AG09309 (cell line): ENCODE measurements around the gene ZNF672.
"Not testable (repeated sequence)": the region's sequence is repeated elsewhere in the genome, so short reads cannot be mapped to it uniquely, and the experiment has no call there.

Experiments used
- DNase-seq: peaks from one replicate; pipeline ENCODE4 v3.0.0-alpha.2; 2010; ENCODE audit warnings: low read depth
- H3K4me3 ChIP-seq: 2 replicates; pipeline ENCODE4 v1.5.1; 2011; ENCODE audit warnings: mild to moderate bottlenecking, low read depth, low read length, moderate library complexity; ENCODE audit not compliant: control insufficient read depth
- CTCF ChIP-seq: IDR thresholded peaks from 2 replicates; pipeline ENCODE4 v1.5.1; 2011; ENCODE audit warnings: mild to moderate bottlenecking, low read depth, low read length, inconsistent platforms; ENCODE audit not compliant: insufficient read depth, control insufficient read depth; ENCODE audit errors: missing control alignments

ZNF672 gene

DNA sequence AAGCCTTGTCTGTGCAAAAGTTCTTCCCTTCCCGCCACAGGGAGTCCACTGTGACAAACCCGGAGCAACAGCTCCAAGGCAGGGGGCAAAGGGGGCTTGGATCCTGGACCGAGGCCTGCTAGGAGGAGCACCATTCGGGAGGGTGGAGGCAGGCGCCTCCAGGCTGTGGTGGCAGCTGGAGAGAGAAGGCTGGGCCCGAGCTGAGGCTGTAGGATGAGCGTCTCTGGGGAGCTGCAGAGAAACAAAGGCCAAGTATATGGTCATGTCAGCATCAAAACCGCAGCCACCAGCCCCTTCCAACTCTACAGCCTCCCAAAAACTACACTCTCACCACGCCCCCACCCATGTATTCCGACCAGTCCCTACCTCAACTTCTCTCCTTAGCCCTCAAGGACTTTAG, 12.9 kb upstream of the ZNF672 start:
- H3K4me3 ChIP-seq, result peak overlapping the region; percentile 54
- no peak for DNase-seq
- no peak for TF ChIP-seq CTCF

DNA sequence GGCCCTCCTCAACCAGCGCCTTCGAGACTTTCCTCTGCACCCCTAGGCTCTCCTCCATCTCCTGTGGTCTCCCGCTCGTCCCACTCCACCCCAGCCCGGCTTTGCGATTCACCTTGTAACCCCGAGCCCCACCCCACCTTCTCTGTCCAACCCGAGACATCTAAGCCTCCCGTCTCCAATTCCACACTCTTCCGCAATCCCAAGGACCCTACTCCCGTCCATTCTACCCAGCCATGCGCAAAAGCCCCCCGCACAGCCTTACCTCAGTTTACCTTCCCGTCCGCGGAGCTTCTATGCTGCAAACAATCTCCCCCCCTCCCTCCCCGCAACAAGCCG, 12.5 kb upstream of the ZNF672 start:
- no peak for DNase-seq
- TF ChIP-seq CTCF, result no peak
- H3K4me3 ChIP-seq, result peak overlapping the region; percentile 54

DNA sequence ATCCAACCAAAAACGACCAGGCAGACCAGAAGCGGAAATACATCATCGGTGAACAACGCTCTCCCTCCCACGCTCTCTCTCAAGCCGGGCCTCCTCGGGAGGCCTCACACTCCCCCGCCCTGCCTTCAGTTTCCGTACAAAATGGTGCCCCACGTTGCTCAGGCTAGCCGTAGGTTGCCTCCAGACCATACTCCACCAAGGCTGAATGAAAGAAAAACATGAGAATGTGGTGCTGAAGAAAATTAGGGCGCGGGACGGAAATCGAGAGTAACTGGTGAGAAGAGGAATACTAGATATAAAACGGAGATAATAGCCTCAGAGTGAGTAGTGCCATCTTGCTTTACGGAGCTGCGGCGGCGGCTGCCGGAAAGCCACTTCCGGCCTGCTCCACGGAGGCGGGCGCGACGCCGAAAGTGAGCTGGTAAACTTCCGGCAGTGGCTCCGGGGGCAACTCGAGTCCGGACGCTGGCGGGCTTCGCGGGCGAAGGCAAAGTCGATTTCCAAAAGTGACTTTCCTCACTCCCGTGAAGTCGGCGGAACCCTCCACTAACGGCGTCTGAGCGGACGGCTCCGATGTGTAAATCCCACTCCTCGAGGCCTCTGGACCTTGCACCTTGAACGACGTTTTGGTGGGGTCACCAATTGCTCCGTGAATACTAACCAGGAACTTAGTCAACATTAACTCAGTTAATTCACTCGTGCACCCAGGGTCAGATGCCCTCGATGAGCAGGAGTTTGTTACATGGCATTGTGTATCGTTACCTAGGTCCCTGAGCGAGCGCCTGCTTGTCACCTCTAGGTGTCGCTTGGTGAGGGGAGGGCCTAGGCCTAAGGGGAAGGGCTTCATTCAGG, 11.9 kb upstream of the ZNF672 start, which contains the start of gene SH3BP5L:
TSS of gene SH3BP5L (minus strand) at position 7 of the 852 bp plus-strand sequence. CDS start 980 bp downstream, outside the sequence.
- H3K4me3 ChIP-seq, result peak within 1 kb of the TSS; percentile 54
- DNase-seq, result peak; percentile 85
- TF ChIP-seq CTCF, result peak; percentile 65

DNA sequence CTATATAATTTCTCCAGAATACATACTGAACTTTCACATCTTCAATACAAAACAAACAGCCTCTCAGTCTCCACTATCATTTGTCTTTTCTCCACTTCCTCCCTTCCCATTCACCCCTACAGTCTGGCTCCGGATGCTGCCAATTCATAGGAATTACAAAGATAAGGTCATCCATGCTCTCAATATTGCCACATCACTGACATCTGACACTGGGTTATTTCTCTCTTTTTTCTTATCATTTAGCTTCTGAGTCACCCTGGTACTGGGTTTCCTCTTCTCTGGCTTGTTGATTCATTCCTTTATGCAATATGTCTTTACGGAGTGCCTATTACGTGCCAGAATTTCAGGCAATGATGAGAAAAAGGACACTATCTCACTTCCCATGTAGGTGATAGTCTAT, 9.2 kb upstream of the ZNF672 start:
- TF ChIP-seq CTCF, result no peak
- peak; percentile 61 for DNase-seq
- no peak overlapping the region for H3K4me3 ChIP-seq

DNA sequence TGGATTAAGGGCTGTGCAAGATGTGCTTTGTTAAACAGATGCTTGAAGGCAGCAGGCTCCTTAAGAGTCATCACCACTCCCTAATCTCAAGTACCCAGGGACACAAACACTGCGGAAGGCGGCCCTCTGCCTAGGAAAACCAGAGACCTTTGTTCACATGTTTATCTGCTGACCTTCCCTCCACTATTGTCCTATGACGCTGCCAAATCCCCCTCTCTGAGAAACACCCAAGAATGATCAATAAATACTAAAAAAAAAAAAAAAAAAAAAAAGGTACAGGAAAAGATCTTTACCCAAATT, 7.4 kb upstream of the ZNF672 start:
- not testable (repeated sequence) for H3K4me3 ChIP-seq, DNase-seq

- no peak for TF ChIP-seq CTCF
- DNase-seq, result no peak
- no peak overlapping the region for H3K4me3 ChIP-seq
These were observed 6.2 kb upstream of the ZNF672 start for GRCh38 chr1:248831842-248832241.

DNA sequence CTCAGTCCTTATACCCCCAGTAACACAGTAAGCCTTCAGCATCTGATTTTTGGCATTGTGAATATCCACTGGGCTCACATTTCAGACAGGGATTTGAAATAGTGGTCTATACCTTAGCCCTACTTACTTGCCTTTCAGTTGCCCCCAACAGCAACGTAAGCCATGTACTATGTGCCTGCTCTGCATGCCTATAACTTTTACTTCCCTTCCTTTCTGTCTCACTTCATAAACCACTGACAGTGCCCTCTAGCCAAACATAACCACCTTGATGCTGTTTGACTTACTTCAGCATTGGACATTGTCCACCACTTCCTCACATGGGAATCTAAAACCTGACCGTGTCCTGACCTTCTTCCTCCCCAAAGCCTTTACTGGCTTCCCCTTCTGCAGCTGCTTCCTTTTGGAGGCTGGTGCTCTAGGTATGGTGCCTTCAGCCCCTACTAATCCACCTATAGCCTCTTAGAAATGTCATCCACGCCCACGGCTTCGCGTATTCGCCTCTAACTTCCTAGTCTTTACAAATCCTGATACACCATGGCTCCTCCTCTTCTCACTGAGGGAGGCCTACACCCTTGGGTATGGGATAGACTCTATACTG, 3.6 kb upstream of the ZNF672 start:
- H3K4me3 ChIP-seq, result no peak overlapping the region
- DNase-seq, result no peak
- TF ChIP-seq CTCF, result no peak
